PC-9 (cell line): ENCODE data around the gene TNK2.

Source experiments
- CTCF ChIP-seq: fragments of 200-600 bp; sonication (generic); conservative IDR thresholded peaks from 2 replicates; pipeline ENCODE4 v1.6.1; 2017; ENCODE audit warnings: mixed run types, antibody characterized with exemption, mild to moderate bottlenecking, moderate library complexity
- EZH2 ChIP-seq: fragments of 200-600 bp; sonication (generic); IDR thresholded peaks from 2 replicates; pipeline ENCODE4 v1.8.0; 2017; ENCODE audit warnings: antibody characterized with exemption, low read depth

DNA sequence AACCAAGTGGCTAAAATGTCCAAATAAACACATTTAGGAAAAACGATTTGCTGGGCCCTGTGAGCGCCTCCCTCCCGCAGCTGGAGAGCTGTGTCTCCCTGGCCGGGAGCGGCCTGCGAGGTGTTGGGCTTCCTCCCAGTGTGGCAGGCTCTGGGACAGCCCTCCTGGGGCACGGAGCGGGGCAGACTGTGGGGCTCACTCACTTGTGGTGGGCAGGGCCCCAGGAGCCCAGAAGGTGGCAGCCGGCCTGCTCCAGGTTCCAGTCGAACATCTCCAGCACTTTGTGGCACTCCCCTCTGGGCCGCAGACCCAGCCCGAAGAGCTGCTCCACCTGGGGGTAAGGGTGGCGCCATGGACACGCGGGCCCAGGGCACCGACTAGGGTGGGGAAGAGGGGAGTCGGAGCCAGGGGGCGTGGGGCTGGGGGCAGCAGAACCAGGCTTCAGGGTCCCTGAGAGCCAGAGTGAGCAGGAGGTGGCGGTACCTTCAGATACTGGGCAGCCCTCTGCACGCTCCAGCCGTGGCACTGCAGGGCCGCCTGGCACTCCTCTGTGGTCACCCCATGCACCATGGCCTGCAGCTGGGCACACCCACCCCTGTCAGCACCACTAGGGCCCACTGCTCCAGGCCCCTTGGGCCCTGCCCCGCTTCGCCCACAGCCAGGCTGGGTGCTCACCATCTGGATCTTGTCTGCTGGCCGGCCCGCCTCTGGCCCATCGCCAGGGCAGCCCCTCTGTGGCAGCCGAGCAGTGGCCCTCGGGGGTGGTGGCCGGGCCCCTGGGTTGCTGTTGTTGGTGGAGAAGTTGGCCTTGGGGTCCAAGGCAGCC lies 41.5 kb downstream of the TNK2 start:
- TF ChIP-seq CTCF (no peak), EZH2 (no peak)
